Measurements from ENCODE around the gene ECM2.

ECM2 gene

DNA sequence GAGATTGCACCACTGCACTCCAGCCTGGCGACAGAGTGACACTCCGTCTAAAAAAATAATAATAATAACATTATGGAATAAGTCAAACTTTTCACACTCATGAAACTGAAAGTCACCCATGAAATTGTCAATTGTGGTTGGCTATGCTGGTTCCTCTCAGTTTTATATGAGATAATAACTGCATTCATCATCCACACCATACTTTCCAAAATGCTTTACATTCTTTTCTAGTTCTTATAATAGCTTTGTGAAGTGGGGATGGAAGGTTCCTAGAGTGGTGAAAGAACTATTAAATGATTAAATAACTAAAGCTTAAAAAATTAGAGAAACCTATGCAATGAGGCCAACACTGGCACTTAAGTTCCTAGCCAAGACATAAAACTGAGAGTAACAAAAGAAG, 40.9 kb downstream of the ECM2 start:
- H3K4me2 ChIP-seq (ENCODE audit: low read depth, low read length, poor library complexity, severe bottlenecking), result no peak overlapping the region
- H3K27ac ChIP-seq (ENCODE audit: low read depth, low read length), result no peak overlapping the region
- H2AFZ ChIP-seq (ENCODE audit: low read depth, low read length, severe bottlenecking), result no peak overlapping the region
- no peaks in the 10 kb centered on the region for H3K79me2 ChIP-seq (ENCODE audit: insufficient read depth, low read length)
- H3K9ac ChIP-seq (ENCODE audit: low read length), result no peak overlapping the region
- no peaks in the 10 kb centered on the region; the same call in 1 of the 2 replicates for H3F3A ChIP-seq (ENCODE audit: insufficient read depth)
- H3K36me3 ChIP-seq (ENCODE audit: low read length), result no peaks in the 10 kb centered on the region
- no peaks in the 10 kb centered on the region for H3K9me3 ChIP-seq (ENCODE audit: insufficient read depth, low read length)
- TF ChIP-seq CTCF (IDR thresholded peaks at IDR 0.05; ENCODE audit: insufficient read depth, low read length, poor library complexity, severe bottlenecking) (no peak), EZH2phosphoT487 (conservative IDR thresholded peaks at IDR 0.05; ENCODE audit: low read length) (no peak)
- H3K4me3 ChIP-seq (ENCODE audit: insufficient read depth, low read length, poor library complexity, severe bottlenecking), result no peak overlapping the region
- H4K20me1 ChIP-seq (ENCODE audit: low read depth, low read length), result no peaks in the 10 kb centered on the region
- no peaks in the 10 kb centered on the region for H3K9me2 ChIP-seq (replicated peaks; ENCODE audit: insufficient read depth, low read length)
- no peaks in the 10 kb centered on the region for H3K27me3 ChIP-seq (ENCODE audit: low read length)

DNA sequence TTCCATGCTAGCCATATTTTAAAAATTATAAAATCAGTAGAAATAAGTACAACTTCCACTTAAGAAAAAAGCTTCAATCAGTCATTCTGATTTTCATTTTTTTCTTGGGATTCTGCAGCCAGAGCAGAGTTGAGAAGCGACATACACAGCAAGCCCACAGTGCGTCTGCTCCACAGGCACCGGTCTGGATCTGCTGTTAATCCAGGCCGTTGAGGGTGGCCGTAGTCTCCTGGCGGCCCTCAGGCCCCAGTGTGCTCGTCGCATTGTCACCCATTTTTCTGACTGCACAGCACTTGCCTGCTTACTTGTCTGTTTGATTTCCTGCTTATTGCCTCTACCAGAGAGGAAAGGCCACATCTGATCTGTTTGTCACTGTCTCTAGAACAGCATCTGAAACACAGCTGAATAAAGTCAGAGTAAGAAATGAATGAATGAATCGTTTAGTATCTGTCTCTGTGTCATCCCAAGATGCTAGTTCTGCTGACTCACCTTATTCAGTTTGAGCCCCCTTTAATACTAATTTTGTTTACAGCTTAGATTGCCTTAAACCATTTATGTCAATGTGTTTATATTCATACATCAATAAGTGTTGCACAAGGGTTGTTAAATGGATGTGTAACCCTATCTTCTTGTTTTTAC, 41.9 kb downstream of the ECM2 start:
- Histone ChIP-seq H3K4me3 (ENCODE audit: insufficient read depth, low read length, poor library complexity, severe bottlenecking) (no peak overlapping the region), H3K9me2 (replicated peaks; ENCODE audit: insufficient read depth, low read length) (no peaks in the 10 kb centered on the region), H3K4me2 (ENCODE audit: low read depth, low read length, poor library complexity, severe bottlenecking) (no peak overlapping the region), H3K9ac (ENCODE audit: low read length) (no peak overlapping the region), H3K27ac (ENCODE audit: low read depth, low read length) (no peak overlapping the region), H3K36me3 (ENCODE audit: low read length) (no peaks in the 10 kb centered on the region), H4K20me1 (ENCODE audit: low read depth, low read length) (no peaks in the 10 kb centered on the region), H3K79me2 (ENCODE audit: insufficient read depth, low read length) (no peaks in the 10 kb centered on the region), H3K27me3 (ENCODE audit: low read length) (no peaks in the 10 kb centered on the region), H3F3A (ENCODE audit: insufficient read depth) (no peaks in the 10 kb centered on the region; the same call in 1 of the 2 replicates), H2AFZ (ENCODE audit: low read depth, low read length, severe bottlenecking) (no peak overlapping the region), H3K9me3 (ENCODE audit: insufficient read depth, low read length) (no peaks in the 10 kb centered on the region)
- TF ChIP-seq EZH2phosphoT487 (conservative IDR thresholded peaks at IDR 0.05; ENCODE audit: low read length) (no peak), CTCF (IDR thresholded peaks at IDR 0.05; ENCODE audit: insufficient read depth, low read length, poor library complexity, severe bottlenecking) (no peak)

DNA sequence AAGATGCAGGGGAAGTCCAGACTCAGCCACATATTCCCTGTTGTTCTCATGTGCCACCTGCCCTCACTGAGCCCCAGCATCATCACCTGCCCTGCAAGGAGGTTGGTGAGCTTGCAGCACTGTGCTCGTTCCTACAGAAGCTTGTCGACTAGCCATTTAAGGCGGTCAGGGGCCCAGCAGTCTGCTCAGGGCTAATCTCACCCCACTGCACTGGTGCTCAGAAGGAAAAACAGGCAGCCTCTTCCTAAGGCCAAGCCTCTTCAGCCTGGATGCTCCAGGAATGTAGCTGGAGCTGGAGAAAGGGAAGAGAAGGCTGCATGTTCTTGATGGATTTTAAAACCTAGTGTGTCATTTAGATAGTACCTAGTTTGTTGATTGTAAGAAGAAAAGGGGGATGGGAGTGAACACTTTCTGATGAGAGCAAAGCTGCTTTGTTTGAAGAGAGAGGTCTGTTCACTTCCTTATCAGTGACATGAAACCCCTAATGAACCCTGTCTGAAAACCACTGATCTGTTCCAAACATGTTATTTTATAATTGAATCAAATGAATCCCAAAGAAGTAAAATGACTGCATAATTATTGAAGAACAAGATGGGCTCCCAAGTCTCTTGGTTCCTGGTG, 42.9 kb downstream of the ECM2 start:
- Histone ChIP-seq H3K9ac (ENCODE audit: low read length) (no peak overlapping the region), H3K79me2 (ENCODE audit: insufficient read depth, low read length) (no peaks in the 10 kb centered on the region), H3K36me3 (ENCODE audit: low read length) (no peaks in the 10 kb centered on the region), H3K9me2 (replicated peaks; ENCODE audit: insufficient read depth, low read length) (no peaks in the 10 kb centered on the region), H3K9me3 (ENCODE audit: insufficient read depth, low read length) (no peaks in the 10 kb centered on the region), H3K4me3 (ENCODE audit: insufficient read depth, low read length, poor library complexity, severe bottlenecking) (no peak overlapping the region), H2AFZ (ENCODE audit: low read depth, low read length, severe bottlenecking) (no peak overlapping the region), H3K27ac (ENCODE audit: low read depth, low read length) (no peak overlapping the region), H4K20me1 (ENCODE audit: low read depth, low read length) (no peaks in the 10 kb centered on the region), H3K4me2 (ENCODE audit: low read depth, low read length, poor library complexity, severe bottlenecking) (no peak overlapping the region), H3F3A (ENCODE audit: insufficient read depth) (no peaks in the 10 kb centered on the region; the same call in 1 of the 2 replicates), H3K27me3 (ENCODE audit: low read length) (no peaks in the 10 kb centered on the region)
- TF ChIP-seq CTCF (IDR thresholded peaks at IDR 0.05; ENCODE audit: insufficient read depth, low read length, poor library complexity, severe bottlenecking) (no peak), EZH2phosphoT487 (conservative IDR thresholded peaks at IDR 0.05; ENCODE audit: low read length) (no peak)

Data from SU-DHL-6 (cell line).